HEK293 (cell line): Measurements from ENCODE around the gene CELA1.
A peak's percentile ranks its signal among the peaks of the same experiment; 100 is the strongest.

Experiments used
- CTCF ChIA-PET: fragments of 350-600 bp; formaldehyde crosslinking; extraction: SDS; loops from one replicate; lab custom pipeline; 2021; ENCODE audit warnings: antibody characterized with exemption; lab: Yijun Ruan, JAX
- POLR2A ChIA-PET: fragments of 300-600 bp; formaldehyde crosslinking; extraction: SDS; loops from one replicate; lab custom pipeline; 2020; ENCODE audit warnings: antibody characterized with exemption, inconsistent platforms; lab: Yijun Ruan, JAX
- H3K27ac ChIP-seq: fragments of 200-500 bp; sonication (Bioruptor generic); 2 replicates; pipeline ENCODE4 v1.5.1; 2014; ENCODE audit warnings: low read depth, low read length, control low read depth, inconsistent platforms; ENCODE audit errors: extremely low read depth
- H3K36me3 ChIP-seq, 2 experiments: fragments of 200-500 bp in 1 of 2; sonication (Bioruptor generic) in 1 of 2; 1 replicate in 1 of 2; 2 replicates in 1 of 2; pipeline ENCODE4 v1.5.1; 2014 to 2017; ENCODE audit warnings: inconsistent platforms in 2 of 2, low read length in 2 of 2; ENCODE audit not compliant: control insufficient read depth in 2 of 2, insufficient read depth in 1 of 2
- H3K4me1 ChIP-seq: fragments of 200-500 bp; sonication (Bioruptor generic); 2 replicates; pipeline ENCODE4 v1.5.1; 2014; ENCODE audit warnings: mild to moderate bottlenecking, low read length, inconsistent platforms; ENCODE audit not compliant: control insufficient read depth, insufficient read depth
- H3K4me3 ChIP-seq: 2 replicates; pipeline ENCODE4 v1.5.1; 2011; ENCODE audit warnings: low read depth, mild to moderate bottlenecking, control low read depth, low read length, moderate library complexity
- H3K9me3 ChIP-seq: fragments of 200-500 bp; sonication (Bioruptor generic); 2 replicates; pipeline ENCODE4 v1.5.1; 2014; ENCODE audit warnings: low read depth, low read length, inconsistent platforms; ENCODE audit not compliant: control insufficient read depth, insufficient read depth
- GLI2 ChIP-seq: fragments of 450-650 bp; formaldehyde crosslinking; IDR thresholded peaks from 2 replicates; pipeline ENCODE4; 2017; ENCODE audit warnings: missing biosample characterization, missing genetic modification characterization, low read depth, borderline replicate concordance
- HIC1 ChIP-seq: fragments of 450-650 bp; formaldehyde crosslinking; IDR thresholded peaks from 2 replicates; pipeline ENCODE4 v1.5.1; 2016; ENCODE audit warnings: missing biosample characterization, missing genetic modification characterization
- HOXA7 ChIP-seq: sonication (generic); formaldehyde crosslinking; IDR thresholded peaks from 2 replicates; pipeline ENCODE4 v1.8.1; 2022; ENCODE audit warnings: missing genetic modification reagents, borderline replicate concordance
- KLF10 ChIP-seq: fragments of 450-650 bp; IDR thresholded peaks from 2 replicates; pipeline ENCODE4 v1.5.1; 2018; ENCODE audit warnings: missing biosample characterization, mild to moderate bottlenecking, missing genetic modification characterization
- KLF8 ChIP-seq: fragments of 450-650 bp; formaldehyde crosslinking; IDR thresholded peaks from 2 replicates; pipeline ENCODE4 v1.5.1; 2016; ENCODE audit warnings: missing biosample characterization, missing genetic modification characterization
- REST ChIP-seq: fragments of 450-650 bp; formaldehyde crosslinking; IDR thresholded peaks from 2 replicates; pipeline ENCODE4 v1.5.1; 2016; ENCODE audit warnings: missing biosample characterization, missing genetic modification characterization
- SP7 ChIP-seq: fragments of 450-650 bp; formaldehyde crosslinking; IDR thresholded peaks from 2 replicates; pipeline ENCODE4 v1.5.1; 2016; ENCODE audit warnings: missing biosample characterization, missing genetic modification characterization
- YY1 ChIP-seq: fragments of 450-650 bp; formaldehyde crosslinking; IDR thresholded peaks from 2 replicates; pipeline ENCODE4 v1.5.1; 2018; ENCODE audit warnings: missing biosample characterization, missing genetic modification characterization
- ZBTB21 ChIP-seq: fragments of 450-650 bp; formaldehyde crosslinking; IDR thresholded peaks from 2 replicates; pipeline ENCODE4 v1.5.1; 2017; ENCODE audit warnings: missing biosample characterization, missing genetic modification characterization
- ZEB2 ChIP-seq: fragments of 450-650 bp; formaldehyde crosslinking; IDR thresholded peaks from 2 replicates; pipeline ENCODE4 v1.5.1; 2016; ENCODE audit warnings: missing biosample characterization, missing genetic modification characterization
- ZNF302 ChIP-seq: fragments of 450-650 bp; formaldehyde crosslinking; IDR thresholded peaks from 2 replicates; pipeline ENCODE4 v1.5.1; 2016; ENCODE audit warnings: missing biosample characterization, missing genetic modification characterization, low read depth
- ZNF366 ChIP-seq: fragments of 450-650 bp; formaldehyde crosslinking; conservative IDR thresholded peaks from 2 replicates; pipeline ENCODE4 v1.5.1; 2016; ENCODE audit warnings: missing biosample characterization, missing genetic modification characterization
- ZNF501 ChIP-seq: fragments of 450-650 bp; formaldehyde crosslinking; IDR thresholded peaks from 2 replicates; pipeline ENCODE4 v1.5.1; 2016; ENCODE audit warnings: missing biosample characterization, missing genetic modification characterization
- ZNF521 ChIP-seq: fragments of 450-650 bp; formaldehyde crosslinking; IDR thresholded peaks from 2 replicates; pipeline ENCODE4 v1.5.1; 2017; ENCODE audit warnings: missing biosample characterization, mild to moderate bottlenecking, missing genetic modification characterization
- ZNF530 ChIP-seq: fragments of 450-650 bp; formaldehyde crosslinking; IDR thresholded peaks from 2 replicates; pipeline ENCODE4 v1.5.1; 2016; ENCODE audit warnings: low read depth, missing biosample characterization, missing genetic modification characterization
- ZNF585B ChIP-seq: fragments of 450-650 bp; formaldehyde crosslinking; IDR thresholded peaks from 2 replicates; pipeline ENCODE4 v1.5.1; 2016; ENCODE audit warnings: missing biosample characterization, missing genetic modification characterization
- ZNF629 ChIP-seq: fragments of 450-650 bp; formaldehyde crosslinking; IDR thresholded peaks from 2 replicates; pipeline ENCODE4 v1.5.1; 2017; ENCODE audit warnings: missing biosample characterization, missing genetic modification characterization
- ZNF670 ChIP-seq: fragments of 450-650 bp; formaldehyde crosslinking; IDR thresholded peaks from 2 replicates; pipeline ENCODE4 v1.5.1; 2016; ENCODE audit warnings: missing biosample characterization, missing genetic modification characterization, low read depth
- ZNF76 ChIP-seq: fragments of 450-650 bp; formaldehyde crosslinking; IDR thresholded peaks from 2 replicates; pipeline ENCODE4; 2016; ENCODE audit warnings: low read depth, missing biosample characterization, missing genetic modification characterization, borderline replicate concordance
- ZNF768 ChIP-seq: fragments of 450-650 bp; formaldehyde crosslinking; IDR thresholded peaks from 2 replicates; pipeline ENCODE4 v1.5.1; 2018; ENCODE audit warnings: missing biosample characterization, mild to moderate bottlenecking, missing genetic modification characterization
- ZNF843 ChIP-seq: fragments of 450-650 bp; formaldehyde crosslinking; IDR thresholded peaks from 2 replicates; pipeline ENCODE4 v1.5.1; 2016; ENCODE audit warnings: missing biosample characterization, missing genetic modification characterization
- TF ChIP-seq, protein P1 (sequence below): fragments of 450-650 bp; formaldehyde crosslinking; IDR thresholded peaks from 2 replicates; pipeline ENCODE4 v1.5.1; 2016; ENCODE audit warnings: missing biosample characterization, missing genetic modification characterization
- TF ChIP-seq, protein P2 (sequence below): fragments of 450-650 bp; formaldehyde crosslinking; IDR thresholded peaks from 2 replicates; pipeline ENCODE4 v1.5.1; 2016; ENCODE audit warnings: missing biosample characterization, missing genetic modification characterization, low read depth

The CELA1 gene

GRCh38 chr12:51360315-51360714 lies 13.8 kb upstream of the CELA1 start (continued):
- TF ChIP-seq ZNF302 (tag by site-specific recombination) (no peak), ZEB2 (tag by site-specific recombination) (no peak), ZNF843 (tag by site-specific recombination) (no peak), KLF8 (no peak), ZNF76 (no peak), ZNF501 (tag by site-specific recombination) (no peak)
- TF ChIP-seq, protein P1, sequence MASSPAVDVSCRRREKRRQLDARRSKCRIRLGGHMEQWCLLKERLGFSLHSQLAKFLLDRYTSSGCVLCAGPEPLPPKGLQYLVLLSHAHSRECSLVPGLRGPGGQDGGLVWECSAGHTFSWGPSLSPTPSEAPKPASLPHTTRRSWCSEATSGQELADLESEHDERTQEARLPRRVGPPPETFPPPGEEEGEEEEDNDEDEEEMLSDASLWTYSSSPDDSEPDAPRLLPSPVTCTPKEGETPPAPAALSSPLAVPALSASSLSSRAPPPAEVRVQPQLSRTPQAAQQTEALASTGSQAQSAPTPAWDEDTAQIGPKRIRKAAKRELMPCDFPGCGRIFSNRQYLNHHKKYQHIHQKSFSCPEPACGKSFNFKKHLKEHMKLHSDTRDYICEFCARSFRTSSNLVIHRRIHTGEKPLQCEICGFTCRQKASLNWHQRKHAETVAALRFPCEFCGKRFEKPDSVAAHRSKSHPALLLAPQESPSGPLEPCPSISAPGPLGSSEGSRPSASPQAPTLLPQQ (tag by site-specific recombination): no peak

GRCh38 chr12:51359851-51360250 lies 13.4 kb upstream of the CELA1 start:
- H3K36me3 ChIP-seq: peaks cover 0 to 23% of the 10 kb centered on the region in 2 experiments; a peak in 1 of 3 replicates

More at GRCh38 chr12:51359851-51360250, 13.4 kb upstream of the CELA1 start:
- no peak overlapping the region for H3K27ac ChIP-seq
- no peaks in the 10 kb centered on the region for H3K4me1 ChIP-seq
- ChIA-PET CTCF (interaction anchor here (0.7 kb wide), 1 partner anchor 12 kb away, joined by 3 read pairs; no protein-coding TSS in a partner anchor), POLR2A (no interaction called here)
- TF ChIP-seq GLI2 (tag by site-specific recombination): no peak
- TF ChIP-seq ZNF521 (tag by site-specific recombination): no peak
- TF ChIP-seq ZNF530: no peak
- TF ChIP-seq ZNF585B (tag by site-specific recombination): no peak
- TF ChIP-seq ZNF629 (tag by site-specific recombination): peak; percentile 72
- TF ChIP-seq KLF10 (tag by site-specific recombination): no peak
- TF ChIP-seq HIC1: 0 out of 2 replicates have a peak, but pooled peaks have one; percentile 20
- no peak for TF ChIP-seq ZNF670 (tag by site-specific recombination)
- no peak for TF ChIP-seq HOXA7 (CRISPR knock-in tag)
- TF ChIP-seq YY1 (tag by site-specific recombination): no peak
- TF ChIP-seq SP7 (tag by site-specific recombination): peak; percentile 81
- no peak for TF ChIP-seq ZNF768 (tag by site-specific recombination)
- no peak for TF ChIP-seq REST (tag by site-specific recombination)
- TF ChIP-seq ZNF366: peak; percentile 34; the same call in 1 of the 2 replicates
- TF ChIP-seq, protein P2, sequence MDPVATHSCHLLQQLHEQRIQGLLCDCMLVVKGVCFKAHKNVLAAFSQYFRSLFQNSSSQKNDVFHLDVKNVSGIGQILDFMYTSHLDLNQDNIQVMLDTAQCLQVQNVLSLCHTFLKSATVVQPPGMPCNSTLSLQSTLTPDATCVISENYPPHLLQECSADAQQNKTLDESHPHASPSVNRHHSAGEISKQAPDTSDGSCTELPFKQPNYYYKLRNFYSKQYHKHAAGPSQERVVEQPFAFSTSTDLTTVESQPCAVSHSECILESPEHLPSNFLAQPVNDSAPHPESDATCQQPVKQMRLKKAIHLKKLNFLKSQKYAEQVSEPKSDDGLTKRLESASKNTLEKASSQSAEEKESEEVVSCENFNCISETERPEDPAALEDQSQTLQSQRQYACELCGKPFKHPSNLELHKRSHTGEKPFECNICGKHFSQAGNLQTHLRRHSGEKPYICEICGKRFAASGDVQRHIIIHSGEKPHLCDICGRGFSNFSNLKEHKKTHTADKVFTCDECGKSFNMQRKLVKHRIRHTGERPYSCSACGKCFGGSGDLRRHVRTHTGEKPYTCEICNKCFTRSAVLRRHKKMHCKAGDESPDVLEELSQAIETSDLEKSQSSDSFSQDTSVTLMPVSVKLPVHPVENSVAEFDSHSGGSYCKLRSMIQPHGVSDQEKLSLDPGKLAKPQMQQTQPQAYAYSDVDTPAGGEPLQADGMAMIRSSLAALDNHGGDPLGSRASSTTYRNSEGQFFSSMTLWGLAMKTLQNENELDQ (tag by site-specific recombination): no peak
- no peak for TF ChIP-seq ZBTB21
- H3K9me3 ChIP-seq: no peaks in the 10 kb centered on the region
- no peak overlapping the region for H3K4me3 ChIP-seq
